ENCODE measurements around the gene ORM2.

ORM2 gene

DNA sequence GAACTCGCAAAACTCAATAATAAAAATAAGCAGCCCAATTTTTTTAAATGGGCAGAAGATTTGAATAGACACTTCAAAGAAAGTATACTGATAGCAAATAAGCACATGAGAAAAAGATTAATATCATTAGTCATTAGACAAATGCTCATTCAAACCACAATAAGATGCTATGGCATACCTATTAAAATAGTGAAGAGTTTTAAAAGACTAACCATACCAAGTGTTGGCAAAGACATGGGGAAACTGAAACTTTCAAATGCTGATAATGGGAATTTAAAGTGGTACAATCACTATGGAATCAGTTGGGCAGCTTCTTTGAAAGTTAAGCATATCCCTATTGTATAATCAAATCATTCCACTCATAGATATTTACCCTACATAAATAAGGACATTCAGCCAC, 33.3 kb upstream of the ORM2 start:
- no peak for DNase-seq

DNA sequence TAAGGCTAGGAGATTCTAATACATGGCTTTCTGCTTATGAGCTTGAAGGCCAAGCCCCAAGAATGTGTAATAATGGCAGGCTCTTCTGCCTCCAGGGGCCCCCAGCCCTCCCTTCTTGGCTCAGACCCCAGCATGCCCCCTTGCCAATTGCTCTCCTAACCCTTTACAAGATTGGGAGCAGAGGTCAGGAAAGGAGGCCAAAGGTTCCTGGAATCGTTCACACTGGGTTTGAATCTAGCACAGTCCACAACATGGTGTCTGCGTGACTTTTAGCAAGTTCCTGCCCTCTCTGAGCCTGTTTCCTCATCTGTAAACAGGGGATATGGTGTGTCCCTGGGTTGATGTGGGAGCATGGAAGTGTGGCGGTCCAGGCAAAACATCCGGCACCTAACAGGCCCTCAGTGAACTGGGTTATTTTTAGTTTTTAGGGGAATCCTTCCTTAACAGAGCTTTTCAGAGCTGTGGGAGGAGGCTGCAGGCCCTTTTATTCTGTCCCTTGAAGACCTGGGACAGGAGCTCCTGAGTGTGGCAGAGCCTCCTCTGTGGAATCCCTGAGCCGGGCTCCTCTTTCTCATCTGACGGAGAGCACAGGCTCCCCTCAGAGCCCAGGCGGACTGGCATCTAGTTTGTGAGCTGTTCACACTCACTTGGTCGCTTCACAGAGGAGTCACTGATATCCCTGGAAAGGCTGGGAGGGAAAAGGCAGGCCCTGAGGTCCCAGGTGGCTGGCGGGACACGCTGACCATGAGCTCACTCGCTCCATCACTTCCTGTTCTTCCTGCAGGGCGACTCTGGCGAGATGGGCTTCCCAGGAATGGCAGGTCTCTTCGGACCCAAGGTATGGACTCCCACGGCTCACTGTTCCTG, 30.1 kb upstream of the ORM2 start:
- DNase-seq = no peak

DNA sequence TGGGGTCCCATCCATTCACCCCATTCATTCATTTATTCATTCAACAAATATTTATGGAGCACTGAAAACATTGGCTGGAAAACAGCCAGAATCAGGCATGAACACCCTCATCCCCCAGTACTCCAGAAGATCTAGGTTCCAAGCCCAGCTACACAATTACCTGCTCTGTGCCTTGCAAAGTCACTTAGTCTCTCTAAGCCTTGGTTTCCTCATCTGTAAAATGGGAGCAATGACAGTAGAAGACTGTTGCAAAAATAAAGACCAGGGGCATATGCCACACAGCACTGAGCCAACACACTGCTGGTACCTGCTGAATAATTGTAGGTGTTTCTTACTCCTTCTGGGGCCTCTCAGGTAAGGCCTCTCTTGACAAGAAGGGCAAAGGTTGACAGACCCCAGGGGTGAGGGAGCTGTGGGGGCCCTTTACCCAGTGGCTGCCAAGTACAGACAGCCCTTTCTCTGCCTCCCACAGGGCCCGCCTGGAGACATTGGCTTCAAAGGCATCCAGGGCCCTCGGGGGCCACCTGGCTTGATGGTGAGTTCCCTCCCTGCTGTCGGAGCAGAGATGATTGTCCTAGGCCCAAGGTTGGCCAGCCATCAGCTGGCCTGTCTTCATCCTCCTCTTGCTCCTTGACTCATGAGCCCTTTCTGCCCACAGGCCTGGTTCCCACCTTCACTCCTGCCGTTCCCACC, 29.4 kb upstream of the ORM2 start:
- DNase-seq = no peak

DNA sequence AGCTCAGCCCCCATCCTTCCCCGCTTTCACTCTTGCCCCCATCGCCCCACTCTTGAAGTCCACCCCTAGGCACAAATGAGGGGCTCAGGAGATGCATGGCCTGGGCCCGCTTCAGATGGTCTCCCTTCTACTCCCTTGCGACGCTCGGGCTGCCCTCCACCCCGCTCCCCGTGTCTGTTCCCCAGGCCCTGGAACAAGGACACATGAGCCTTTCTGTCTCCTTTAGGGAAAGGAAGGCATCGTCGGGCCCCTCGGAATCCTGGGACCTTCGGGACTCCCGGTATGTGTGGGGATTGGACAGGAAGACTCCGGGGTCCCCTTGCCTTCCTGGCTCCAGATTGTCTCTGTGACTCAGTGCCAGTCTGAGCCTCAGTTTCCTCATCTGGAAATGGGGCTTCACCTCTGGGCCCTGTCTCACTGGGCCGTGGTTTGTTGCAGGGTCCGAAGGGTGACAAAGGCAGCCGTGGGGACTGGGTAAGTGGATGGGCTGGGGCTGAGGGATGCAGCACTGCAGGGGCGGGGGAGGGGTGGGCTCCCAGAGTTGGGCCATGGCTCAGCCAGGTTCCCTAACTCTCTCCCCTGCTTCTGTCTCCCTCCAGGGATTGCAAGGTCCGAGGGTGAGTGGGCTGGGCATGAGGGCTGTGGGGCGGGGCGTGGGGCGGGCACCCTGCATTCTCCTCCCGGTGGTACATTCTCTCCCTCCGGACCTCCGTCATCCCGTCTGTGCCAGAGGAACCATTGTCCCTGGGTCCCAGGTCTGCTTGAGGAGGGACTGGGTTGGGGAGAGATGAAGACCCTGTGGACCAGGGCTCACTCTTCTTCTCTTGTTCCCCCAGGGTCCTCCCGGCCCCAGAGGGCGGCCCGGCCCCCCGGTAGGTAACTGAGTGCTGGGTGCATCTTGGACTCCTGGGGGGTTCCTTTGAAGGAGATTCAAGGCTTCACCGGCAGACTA, 28.5 kb upstream of the ORM2 start:
- DNase-seq = no peak

DNA sequence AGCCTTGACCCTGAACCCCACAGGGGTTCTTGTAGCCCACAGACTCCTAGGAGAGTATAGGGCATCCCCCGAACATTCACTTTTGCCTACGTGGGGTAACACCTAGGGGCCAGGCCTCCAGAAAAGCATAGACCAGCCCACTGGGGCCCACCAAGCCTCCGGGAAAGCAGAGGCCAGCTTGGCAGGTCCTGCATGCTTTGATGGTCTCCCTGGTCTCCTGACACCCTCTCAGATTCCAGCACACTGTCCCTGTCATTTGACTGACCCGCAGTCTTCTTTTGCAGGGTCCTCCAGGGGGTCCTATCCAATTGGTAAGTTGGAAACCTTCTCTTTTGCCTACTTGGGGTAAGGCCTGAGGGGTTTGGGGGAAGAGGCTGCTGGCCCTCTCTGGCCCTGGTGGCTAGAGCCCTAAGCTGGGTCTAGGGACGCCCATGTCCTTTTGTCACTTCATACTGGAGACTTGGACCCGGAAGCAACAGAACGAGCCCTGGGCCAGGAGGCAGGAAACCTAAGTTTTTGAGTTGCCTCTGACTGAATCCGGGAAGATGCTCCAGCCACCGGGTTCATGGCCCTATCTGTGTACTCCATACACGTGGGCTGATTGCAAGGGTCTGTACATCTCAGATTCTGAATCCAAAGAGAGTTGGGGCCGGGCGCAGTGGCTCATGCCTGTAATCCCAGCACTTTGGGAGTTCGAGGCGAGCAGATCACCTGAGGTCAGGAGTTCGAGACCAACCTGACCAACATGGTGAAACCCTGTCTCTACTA, 27.7 kb upstream of the ORM2 start:
- no peak for DNase-seq

DNA sequence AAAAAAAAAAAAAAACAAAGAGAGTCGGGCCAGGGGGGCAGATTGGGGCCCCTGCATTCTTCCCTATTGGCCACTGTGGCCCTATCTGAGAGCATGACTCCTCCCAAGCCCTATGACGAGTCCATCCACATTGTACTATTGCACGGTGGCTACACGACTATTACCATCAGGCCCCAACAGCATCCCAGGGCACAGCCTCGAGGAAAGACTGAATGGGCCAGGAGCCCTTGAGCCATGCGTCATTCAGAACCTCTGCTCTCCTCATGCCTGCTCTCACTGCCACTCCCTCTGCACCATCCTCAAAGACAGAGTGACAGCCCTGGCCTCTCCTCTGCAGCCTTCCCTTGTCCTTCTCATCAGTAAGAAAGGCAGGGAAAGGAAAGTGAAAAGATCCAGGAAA, 26.9 kb upstream of the ORM2 start:
- DNase-seq = no peak

DNA sequence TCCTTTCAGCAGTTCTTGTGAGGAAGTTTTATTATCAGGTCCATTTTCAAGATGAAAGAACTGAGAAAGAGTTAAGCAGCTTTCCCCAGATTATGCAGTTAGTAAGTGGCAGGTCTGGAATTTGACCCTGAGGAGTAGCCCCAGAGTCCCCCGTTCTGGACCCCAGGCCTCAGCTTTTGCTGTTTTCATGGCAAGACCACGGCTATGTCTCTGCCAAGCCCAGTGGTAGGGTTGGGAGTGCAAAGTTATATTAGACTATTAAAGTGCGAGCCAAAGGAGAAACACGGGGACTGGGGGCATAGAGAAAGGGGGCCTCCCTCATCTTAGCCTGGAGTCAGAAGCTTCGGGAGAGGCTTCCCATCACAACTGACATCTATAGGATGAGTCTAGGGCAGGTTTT, 26.1 kb upstream of the ORM2 start:
- no peak for DNase-seq

DNA sequence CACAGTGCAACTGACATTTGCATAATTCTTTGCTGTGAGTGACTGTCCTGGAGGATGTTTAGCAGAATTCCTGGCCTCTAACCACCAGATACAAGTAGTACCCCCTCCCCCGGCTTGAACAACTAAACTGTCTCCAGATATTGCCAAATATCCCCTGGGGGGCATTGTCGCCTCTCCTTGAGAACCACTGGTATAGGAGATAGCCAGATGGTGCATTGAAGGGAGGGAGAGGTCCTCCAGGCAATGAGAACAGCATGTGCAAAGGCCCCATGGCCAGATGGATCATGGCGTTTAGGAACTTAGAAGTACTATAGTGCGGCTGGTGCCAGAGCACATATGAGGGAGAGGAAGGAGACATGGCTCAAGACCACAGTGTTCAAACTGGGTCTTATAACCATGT, 25.7 kb upstream of the ORM2 start:
- DNase-seq = no peak

DNA sequence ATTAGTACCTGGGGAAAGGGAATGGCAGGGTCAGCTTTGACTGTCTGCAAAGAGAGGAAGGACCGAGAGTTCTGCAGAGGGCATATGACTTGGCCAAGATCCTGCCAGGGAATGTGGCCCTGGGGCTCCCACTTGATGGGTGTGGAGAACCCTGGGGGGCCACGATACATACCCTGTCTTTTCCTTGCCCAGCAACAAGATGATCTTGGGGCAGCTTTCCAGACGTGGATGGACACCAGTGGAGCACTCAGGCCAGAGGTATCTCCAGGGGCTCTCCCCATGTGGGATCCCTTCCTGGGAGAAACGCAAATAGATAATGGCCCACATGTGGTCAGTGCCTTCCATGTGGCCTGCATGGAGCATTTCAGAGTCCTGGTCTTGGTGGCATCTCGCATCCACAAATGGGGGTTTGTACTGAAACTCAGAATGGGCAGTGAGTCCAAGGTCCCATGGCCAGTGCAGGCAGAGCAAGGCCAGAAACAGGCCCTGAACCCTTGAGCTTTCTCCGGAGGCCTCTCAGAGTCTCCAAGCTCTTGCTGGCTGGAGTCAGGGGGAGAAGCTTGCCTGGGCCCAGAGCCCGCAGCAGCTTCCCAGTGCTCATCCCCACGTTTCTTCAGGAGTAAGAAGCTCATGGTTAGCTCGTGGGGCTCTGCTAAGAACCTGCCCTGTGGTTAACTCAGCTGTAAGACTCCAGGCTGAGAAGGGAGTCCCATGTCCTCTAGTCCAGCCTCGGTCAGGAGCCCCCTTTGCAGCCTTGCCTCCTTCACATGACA, 25.1 kb upstream of the ORM2 start:
- DNase-seq = no peak

DNA sequence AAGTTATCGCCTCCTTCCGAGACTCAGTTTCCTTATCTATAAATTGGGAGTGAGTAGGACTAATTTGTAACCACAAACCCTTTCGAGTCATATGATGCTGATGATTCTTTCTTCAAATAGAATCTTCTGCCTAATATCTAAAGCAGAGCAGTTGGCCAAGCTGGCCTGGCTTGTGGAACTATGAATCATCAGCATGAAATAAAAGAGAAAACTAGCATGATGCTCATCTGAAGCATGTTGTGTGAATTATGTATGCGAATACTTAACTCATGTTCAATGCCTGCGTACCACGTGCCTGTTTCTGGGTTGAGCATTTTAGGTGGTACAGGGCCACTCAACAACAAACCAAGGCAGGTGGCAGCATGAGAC, 21.8 kb upstream of the ORM2 start:
- no peak for DNase-seq

DNA sequence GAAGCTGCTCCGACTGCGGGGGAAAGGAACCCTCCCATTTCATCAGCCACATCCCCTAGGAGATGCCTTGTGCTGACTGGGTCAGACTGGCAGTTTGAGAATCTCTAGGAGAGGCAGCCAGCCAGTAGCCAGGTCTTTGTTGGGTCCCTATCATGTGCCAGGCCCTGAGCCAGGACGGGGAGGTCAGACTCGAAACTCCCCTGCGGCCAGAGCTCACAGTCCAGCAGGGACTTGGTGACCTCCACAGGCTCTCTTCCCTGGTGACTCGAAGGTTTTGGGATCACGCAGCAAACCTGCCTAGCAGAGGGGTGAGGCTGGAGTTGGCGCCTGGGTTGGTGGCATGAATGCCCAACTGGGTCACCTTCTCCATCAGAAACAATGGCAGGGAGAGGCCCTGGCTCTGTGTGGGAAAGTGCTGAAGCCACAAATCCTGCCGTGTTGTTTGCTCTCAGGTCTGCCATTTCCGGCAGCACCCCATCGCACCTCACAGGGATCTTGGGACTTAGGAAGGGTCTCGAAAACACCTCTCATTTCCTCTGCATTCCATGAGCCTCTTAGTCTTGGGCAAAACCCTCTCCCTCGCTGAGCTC, 21.2 kb upstream of the ORM2 start:
- DNase-seq = no peak

DNA sequence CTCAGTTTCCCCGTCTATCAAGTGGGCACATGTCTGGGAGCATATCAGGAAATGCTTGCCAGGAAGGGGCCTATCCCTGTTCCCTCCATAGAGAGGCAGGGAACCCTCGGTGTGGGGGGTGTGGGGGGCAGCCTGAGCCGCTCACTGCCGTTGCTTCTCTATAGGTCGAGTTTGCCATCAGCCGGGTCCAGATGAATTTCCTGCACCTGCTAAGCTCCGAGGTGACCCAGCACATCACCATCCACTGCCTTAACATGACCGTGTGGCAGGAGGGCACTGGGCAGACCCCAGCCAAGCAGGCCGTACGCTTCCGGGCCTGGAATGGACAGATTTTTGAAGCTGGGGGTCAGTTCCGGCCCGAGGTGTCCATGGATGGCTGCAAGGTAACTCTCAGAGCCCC, 20.6 kb upstream of the ORM2 start:
- no peak for DNase-seq

DNA sequence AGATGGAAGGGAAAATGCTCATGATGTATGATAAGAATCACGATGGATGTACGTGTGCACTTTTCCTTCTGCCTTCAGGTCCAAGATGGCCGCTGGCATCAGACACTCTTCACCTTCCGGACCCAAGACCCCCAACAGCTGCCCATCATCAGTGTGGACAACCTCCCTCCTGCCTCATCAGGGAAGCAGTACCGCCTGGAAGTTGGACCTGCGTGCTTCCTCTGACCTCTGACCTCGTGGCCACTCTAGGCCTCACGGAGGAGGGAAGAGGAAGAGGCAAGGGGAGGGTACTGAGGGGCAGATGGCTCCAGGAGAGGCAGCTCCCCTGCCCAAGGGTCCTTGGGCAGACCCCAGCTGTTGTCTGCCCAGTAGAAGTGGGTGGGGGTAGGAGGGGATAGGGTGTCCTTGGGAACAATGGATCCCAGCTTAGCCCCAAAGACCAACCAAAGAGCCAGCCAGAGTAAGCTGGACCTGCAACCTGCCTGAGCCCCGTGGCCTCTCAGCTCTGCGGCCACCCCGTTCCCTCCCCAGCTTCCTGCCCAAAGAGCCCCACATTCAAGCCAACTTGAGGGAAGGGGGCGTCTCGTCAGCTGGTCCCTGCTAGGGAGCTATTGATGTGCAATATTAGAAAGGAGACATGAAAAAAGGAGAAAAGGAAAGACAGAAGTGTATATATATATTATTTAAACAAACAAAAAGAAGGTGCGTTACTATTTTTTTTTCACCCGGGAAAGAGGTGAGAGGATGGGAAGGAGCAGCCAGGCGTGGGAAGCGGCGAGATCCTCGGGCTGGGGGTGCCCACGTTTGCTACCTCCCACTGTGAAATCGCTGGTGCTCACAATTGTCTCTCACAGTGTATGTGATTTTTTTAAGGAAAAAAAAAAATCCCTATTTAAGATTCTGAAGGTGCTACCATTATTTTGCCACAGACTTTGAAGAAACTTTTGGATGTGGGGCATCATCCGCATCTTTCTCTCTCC, 18.9 kb upstream of the ORM2 start:
- DNase-seq = no peak

DNA sequence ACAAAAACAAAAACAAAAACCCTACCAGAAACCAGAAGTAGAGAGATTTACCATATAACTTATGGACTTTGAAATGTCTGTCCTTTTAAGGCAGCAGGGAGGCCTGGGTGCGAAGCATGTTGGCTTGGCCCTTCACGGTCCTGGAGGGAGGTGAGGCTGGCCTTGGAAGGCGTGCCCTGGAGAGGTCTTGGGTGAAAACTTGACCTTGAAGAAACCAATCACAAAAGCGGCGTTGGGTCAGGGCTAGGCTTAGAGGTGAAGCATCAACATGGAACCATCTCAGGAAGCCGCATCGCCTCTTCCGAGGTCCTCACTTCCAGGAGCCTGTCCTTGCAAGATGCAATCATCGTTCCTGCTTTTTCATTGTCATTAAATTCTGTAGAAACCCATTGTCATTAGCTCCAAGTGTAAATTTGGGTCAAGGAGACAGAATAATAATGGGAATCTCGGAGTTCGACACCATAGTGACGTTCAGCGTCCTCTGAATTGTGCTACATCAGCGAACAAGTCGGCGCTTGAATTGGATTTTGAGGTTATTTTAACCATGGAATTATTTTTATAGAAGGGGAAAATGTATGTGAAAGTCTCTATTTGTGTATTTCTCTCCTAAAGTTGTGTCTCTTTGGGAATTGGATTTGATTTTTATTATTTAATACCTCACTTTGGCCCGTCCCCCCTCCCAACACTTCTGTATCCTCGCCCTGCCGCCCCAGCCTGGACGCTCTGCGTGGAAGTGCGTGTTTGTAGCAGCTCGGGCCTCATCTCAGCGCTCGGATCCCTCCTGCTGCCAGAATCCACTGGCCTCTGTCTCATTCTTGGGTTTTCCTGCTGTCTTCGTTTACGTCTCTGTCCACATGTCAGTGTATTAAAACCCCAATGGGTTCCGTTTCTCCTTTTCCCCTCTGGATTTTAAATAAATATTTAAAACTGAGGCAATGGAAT, 17.8 kb upstream of the ORM2 start:
- DNase-seq = no peak

DNA sequence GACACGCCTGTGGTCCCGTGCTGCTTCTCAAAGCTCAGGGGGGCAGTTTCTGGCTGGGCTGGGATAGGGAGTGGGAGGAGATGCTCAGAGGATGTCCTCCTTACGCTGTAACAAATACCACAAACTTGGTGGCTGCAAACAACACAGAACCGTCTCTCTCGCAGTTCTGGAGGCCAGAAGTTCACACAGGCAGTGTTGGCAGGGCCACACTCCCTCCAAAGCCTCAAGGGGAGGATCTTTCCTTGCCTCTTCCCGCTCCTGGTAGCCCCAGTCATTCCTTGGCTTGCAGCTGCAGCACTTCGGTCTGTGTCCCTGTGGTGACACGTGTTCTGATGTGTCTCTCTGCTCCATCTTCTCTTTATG, 17.2 kb upstream of the ORM2 start:
- no peak for DNase-seq

DNA sequence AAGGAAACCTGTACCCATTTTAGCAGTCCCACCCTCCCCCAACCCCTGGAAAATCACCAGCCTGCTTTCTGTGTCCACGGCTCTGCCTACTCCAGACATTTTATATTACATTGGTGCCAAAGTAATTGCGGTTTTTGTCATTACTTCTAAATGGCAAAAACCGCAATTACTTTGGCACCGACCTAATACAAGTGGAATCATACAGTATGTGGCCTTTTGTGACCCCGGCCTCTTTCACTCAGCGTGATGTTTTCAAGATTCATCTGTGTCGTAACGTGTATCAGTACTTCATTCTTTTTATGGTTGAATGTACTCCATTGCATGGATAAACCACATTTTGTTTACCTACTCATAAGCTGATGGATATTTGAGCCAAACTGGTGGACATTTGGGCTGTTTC, 16.5 kb upstream of the ORM2 start:
- DNase-seq = no peak

DNA sequence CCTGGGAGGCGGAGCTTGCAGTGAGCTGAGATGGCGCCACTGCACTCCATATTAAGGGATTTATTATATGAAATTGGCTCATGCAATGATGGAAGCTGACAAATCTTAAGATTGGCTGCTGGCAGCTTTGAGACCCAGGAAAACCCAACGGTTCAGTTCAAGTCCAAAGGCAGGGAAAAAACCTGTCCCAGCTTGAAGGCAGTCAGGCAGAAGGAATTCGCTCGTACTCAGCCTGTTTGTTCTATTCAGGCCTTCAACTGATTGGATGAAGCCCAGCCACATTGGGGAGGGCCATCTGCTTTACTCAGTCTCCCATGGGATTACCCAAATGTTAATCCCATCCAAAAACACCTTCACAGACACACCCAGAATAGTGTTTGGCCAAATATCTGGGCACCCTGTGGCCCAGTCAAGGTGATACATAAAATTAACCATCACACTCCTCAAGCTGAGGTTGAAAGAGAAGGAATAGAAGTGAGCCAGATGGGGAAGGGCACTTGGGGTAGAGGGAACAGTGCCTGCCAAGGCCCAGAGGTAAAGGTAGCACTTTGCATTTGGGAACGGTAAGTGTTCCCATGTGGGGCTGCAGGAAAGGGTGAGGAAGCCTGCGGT, 15.3 kb upstream of the ORM2 start:
- DNase-seq = no peak

DNA sequence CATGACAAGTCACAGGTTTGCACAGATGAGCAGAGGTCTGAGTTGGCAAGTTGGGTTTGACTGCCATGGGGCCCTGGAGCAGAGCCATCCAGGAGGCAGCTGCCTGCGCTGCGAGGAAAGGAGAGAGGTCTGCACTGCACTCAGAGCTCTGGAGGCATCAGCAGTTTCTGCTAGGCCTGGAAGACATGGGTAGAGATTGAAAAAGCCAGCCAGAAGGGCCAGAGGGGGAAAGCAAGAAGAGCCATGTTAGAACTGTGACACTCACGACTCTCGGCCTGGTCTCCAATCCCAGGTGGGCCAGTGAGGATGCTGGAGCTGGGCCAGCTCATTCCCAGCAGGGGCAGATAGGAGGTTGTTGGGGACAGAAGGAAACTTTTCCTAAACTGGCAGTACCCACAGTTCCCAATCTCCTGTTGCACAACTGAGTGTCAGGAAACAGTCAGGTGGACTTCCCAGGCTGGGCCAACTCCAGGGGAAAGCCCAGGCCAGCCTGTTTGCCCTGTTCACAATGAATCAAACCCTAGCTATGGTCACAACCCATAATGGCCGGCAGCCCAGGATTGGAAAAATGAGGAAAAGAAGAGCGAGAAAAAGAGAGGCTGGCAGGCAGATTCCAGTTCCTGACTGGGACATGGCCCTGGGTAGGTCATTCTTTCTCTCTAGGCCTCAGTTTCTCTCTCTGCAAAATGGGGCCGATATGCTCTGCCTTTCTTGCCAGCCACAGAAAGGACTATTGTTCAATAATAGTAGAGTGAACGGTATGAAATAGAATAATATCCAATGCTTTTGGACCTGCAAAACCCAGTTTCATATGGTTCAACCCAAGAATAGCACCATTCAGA, 14.6 kb upstream of the ORM2 start:
- no peak for DNase-seq
